ENCODE results near the gene MYBL2. TPM values are rescaled to one million over a fixed set of nuclear protein-coding genes. Genes with fewer than 3 reads are reported as not detected.

The MYBL2 gene
- total RNA-seq, 1 experiment from 2014 or later, result 345 TPM

- Mint-ChIP-seq H3K27ac (ENCODE audit: unreplicated experiment) (no peak overlapping the region), H3K4me1 (ENCODE audit: low read depth, unreplicated experiment) (no peaks in the 10 kb centered on the region), H3K27me3 (ENCODE audit: insufficient read depth, unreplicated experiment) (no peaks in the 10 kb centered on the region), H3K9me3 (ENCODE audit: unreplicated experiment) (no peaks in the 10 kb centered on the region), H3K4me3 (ENCODE audit: unreplicated experiment) (no peak overlapping the region), H3K36me3 (ENCODE audit: insufficient read depth, unreplicated experiment) (no peaks in the 10 kb centered on the region)
- no peak overlapping the region for H3K4me3 ChIP-seq (ENCODE audit: low read depth, low read length)
- no peak for TF ChIP-seq CTCF (IDR thresholded peaks at IDR 0.05; ENCODE audit: insufficient read depth in 1 of 2, low read depth in 1 of 2, low read length in 1 of 2, severe bottlenecking in 1 of 2, unreplicated experiment in 1 of 2)
- no peaks in the 10 kb centered on the region; the same call in 1 of the 2 replicates for H3K4me1 ChIP-seq
- CTCF ChIA-PET, result interaction anchor here (1.3 kb wide), 1 partner anchor 11 kb away, joined by 4 read pairs; no protein-coding TSS in a partner anchor
- no peaks in the 10 kb centered on the region for H3K9me3 ChIP-seq
- DNase-seq, result no peak
- BruUV-seq (replicated peaks), result no TSS peak
- H3K27me3 ChIP-seq (replicated peaks; ENCODE audit: control insufficient read depth, insufficient read depth, low read length), result no peaks in the 10 kb centered on the region
- POLR2A ChIA-PET, result interaction anchor here (0.5 kb wide), 1 partner anchor 275 kb away, joined by 18 read pairs; no protein-coding TSS in a partner anchor
- H3K36me3 ChIP-seq (ENCODE audit: control insufficient read depth, insufficient read depth, low read length), result no peaks in the 10 kb centered on the region
- intact Hi-C loops (cut with micrococcal nuclease; ENCODE audit: unreplicated experiment), result no loop called here
Measured at GRCh38 chr20:43736588-43737158, 69.8 kb downstream of the MYBL2 start.

GRCh38 chr20:43737925-43738324, 71.0 kb downstream of the MYBL2 start:
- Mint-ChIP-seq H3K9me3 (ENCODE audit: unreplicated experiment) (no peaks in the 10 kb centered on the region), H3K36me3 (ENCODE audit: insufficient read depth, unreplicated experiment) (no peaks in the 10 kb centered on the region), H3K27me3 (ENCODE audit: insufficient read depth, unreplicated experiment) (peaks cover 1% of the 10 kb centered on the region), H3K4me1 (ENCODE audit: low read depth, unreplicated experiment) (no peaks in the 10 kb centered on the region), H3K4me3 (ENCODE audit: unreplicated experiment) (no peak overlapping the region), H3K27ac (ENCODE audit: unreplicated experiment) (no peak overlapping the region)
- Histone ChIP-seq H3K36me3 (ENCODE audit: control insufficient read depth, insufficient read depth, low read length) (no peaks in the 10 kb centered on the region), H3K9me3 (no peaks in the 10 kb centered on the region), H3K27me3 (replicated peaks; ENCODE audit: control insufficient read depth, insufficient read depth, low read length) (no peaks in the 10 kb centered on the region), H3K4me3 (ENCODE audit: low read depth, low read length) (no peak overlapping the region), H3K4me1 (no peaks in the 10 kb centered on the region; the same call in 1 of the 2 replicates)
- no peak for TF ChIP-seq CTCF (IDR thresholded peaks at IDR 0.05; ENCODE audit: insufficient read depth in 1 of 2, low read depth in 1 of 2, low read length in 1 of 2, severe bottlenecking in 1 of 2, unreplicated experiment in 1 of 2)
- no TSS peak for BruUV-seq (replicated peaks)
- POLR2A ChIA-PET, result no interaction called here
- DNase-seq, result no peak
- intact Hi-C loops (cut with micrococcal nuclease; ENCODE audit: unreplicated experiment), result no loop called here
- CTCF ChIA-PET, result interaction anchor here (0.6 kb wide), 1 partner anchor 57 kb away, joined by 4 read pairs; no protein-coding TSS in a partner anchor

GRCh38 chr20:43739148-43739749, 72.3 kb downstream of the MYBL2 start:
- intact Hi-C loops (cut with micrococcal nuclease; ENCODE audit: unreplicated experiment), result no loop called here
- Mint-ChIP-seq H3K4me1 (ENCODE audit: low read depth, unreplicated experiment) (peaks cover 5% of the 10 kb centered on the region), H3K36me3 (ENCODE audit: insufficient read depth, unreplicated experiment) (no peaks in the 10 kb centered on the region), H3K27ac (ENCODE audit: unreplicated experiment) (no peak overlapping the region), H3K4me3 (ENCODE audit: unreplicated experiment) (no peak overlapping the region), H3K9me3 (ENCODE audit: unreplicated experiment) (no peaks in the 10 kb centered on the region), H3K27me3 (ENCODE audit: insufficient read depth, unreplicated experiment) (peaks cover 4% of the 10 kb centered on the region)
- Histone ChIP-seq H3K4me1 (no peaks in the 10 kb centered on the region; the same call in 1 of the 2 replicates), H3K36me3 (ENCODE audit: control insufficient read depth, insufficient read depth, low read length) (no peaks in the 10 kb centered on the region), H3K27me3 (replicated peaks; ENCODE audit: control insufficient read depth, insufficient read depth, low read length) (no peaks in the 10 kb centered on the region), H3K9me3 (no peaks in the 10 kb centered on the region), H3K4me3 (ENCODE audit: low read depth, low read length) (no peak overlapping the region)
- ChIA-PET CTCF (interaction anchor here (1.0 kb wide), 1 partner anchor 11 kb away, joined by 3 read pairs; no protein-coding TSS in a partner anchor), POLR2A (no interaction called here)
- DNase-seq, result no peak
- TF ChIP-seq CTCF (IDR thresholded peaks at IDR 0.05; ENCODE audit: insufficient read depth in 1 of 2, low read depth in 1 of 2, low read length in 1 of 2, severe bottlenecking in 1 of 2, unreplicated experiment in 1 of 2), result no peak
- no TSS peak for BruUV-seq (replicated peaks)
